ENCODE data around the gene CHAC1.

The CHAC1 gene

GRCh38 chr15:40915679-40916078, 37.6 kb upstream of the CHAC1 start:
- DNase-seq (ENCODE audit: insufficient read length, low spot score) (no peak), FAIRE-seq (no peak)
- no peak for TF ChIP-seq CTCF (IDR thresholded peaks at IDR 0.05; ENCODE audit: insufficient read depth, missing control alignments)

DNA sequence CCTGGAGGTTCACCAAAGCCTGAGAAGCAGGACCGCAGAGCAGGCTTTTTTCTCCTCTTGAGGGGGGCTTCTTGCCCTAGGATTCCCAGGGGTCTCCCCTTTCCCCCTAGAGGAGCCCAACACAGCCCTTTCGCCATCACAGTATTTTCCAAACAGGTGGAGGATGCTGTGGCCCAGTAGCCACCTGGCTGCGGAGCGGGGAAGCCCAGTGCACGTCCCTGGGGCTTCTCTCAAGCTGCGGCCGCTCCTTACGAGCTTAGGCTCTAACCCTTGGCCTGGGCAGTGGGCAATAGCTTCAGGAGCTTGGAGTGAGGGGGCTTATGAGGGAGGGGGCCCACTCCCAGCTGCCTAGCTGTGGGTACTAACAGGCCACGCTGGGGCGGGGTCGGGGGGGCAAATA, 35.7 kb upstream of the CHAC1 start:
- DNase-seq (ENCODE audit: insufficient read length, low spot score): no peak
- TF ChIP-seq CTCF (IDR thresholded peaks at IDR 0.05; ENCODE audit: insufficient read depth, missing control alignments): no peak
- FAIRE-seq: no peak

DNA sequence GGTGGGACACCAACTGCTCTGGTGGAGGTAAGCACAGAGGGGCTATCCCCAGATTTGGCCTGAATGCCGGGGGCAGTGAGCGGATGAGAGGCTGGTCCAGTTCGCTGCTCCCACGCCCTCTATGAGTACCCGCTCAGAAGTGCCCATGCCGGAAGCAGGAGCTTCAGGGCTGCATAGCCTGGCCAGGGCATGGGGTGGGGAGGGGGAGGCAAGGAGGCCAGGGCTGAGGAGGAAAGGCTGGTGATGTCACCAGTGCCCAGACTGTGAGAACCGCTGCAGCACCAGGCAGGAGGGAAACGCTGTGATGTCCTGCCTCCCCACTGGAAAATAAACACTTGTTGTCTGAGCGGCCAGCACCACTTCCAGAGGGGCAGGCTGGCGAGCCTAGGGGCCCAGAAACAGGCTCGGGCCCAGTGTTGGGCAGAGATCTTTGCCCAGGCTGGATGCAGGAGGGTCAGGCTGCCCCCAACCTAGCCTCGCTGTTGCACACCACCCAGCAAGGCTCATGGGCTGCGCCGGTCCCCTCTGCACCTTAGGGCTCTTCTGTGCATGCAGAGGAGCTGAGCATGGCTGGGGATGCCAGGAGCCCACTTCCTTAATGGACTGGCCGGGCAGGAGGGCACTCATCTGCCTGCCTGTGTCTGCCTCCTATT, 35.0 kb upstream of the CHAC1 start:
- TF ChIP-seq CTCF (IDR thresholded peaks at IDR 0.05; ENCODE audit: insufficient read depth, missing control alignments): no peak
- FAIRE-seq (no peak), DNase-seq (ENCODE audit: insufficient read length, low spot score) (no peak)

- TF ChIP-seq CTCF (IDR thresholded peaks at IDR 0.05; ENCODE audit: insufficient read depth, missing control alignments): no peak
- DNase-seq (ENCODE audit: insufficient read length, low spot score): no peak
- no peak for FAIRE-seq
Observed at GRCh38 chr15:40918799-40919392, 34.4 kb upstream of the CHAC1 start.

DNA sequence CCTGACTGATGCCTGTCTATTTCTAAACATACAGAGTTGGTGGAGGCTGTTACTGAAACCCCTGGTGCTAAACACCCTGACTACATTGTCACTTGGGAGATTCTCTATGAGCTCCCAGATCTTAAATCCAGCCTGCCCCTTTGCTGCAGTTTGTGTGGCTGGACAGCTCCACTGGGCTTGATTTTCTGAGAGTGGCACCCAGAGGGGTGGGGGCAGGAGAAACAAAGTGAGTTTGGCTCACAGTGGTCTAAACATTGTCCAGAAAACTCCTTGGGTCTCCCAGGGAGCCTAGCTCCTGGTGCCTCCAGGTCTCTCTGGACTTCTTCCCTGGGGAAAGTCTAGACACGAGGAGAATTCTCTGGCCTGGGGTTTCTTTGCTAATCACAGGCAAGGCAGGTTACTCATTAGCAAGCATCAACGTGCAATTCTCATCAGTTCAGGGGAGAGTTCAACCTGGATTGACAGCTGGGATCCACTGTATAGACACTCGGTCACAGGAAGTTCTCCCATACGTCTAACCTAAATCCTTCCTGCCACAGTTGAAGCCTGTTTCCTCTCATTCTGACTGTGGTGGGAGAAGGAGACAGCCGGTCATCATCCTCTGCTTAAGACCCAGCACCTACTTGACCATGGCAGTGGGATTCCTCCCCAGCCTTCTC, 31.2 kb upstream of the CHAC1 start:
- TF ChIP-seq CTCF (IDR thresholded peaks at IDR 0.05; ENCODE audit: insufficient read depth, missing control alignments): no peak
- FAIRE-seq (no peak), DNase-seq (ENCODE audit: insufficient read length, low spot score) (no peak)

- FAIRE-seq (no peak), DNase-seq (ENCODE audit: insufficient read length, low spot score) (no peak)
- no peak for TF ChIP-seq CTCF (IDR thresholded peaks at IDR 0.05; ENCODE audit: insufficient read depth, missing control alignments)
Observed at GRCh38 chr15:40922608-40923005, 30.7 kb upstream of the CHAC1 start.

DNA sequence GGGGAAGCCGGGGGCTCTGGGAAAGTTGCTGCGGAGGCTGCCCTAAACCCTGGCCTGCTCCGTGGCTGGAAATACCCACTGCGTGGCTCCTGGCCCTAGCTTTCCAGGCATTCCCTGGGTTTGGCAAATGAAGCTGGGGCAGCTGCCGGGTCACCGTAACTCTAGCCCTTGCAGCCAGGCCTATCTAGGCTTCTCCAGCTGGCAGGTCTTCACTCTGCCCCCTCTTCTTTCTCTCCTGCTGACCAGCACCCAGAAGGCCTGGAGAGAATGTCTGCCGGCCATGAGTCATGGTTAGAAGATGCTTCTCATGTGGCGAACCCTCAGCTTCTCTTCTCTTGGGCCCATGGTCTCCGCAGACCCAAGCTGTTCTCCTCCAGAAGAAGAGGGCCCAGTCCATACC, 29.7 kb upstream of the CHAC1 start:
- FAIRE-seq: no peak
- no peak for DNase-seq (ENCODE audit: insufficient read length, low spot score)
- TF ChIP-seq CTCF (IDR thresholded peaks at IDR 0.05; ENCODE audit: insufficient read depth, missing control alignments): no peak

Data from D721Med (cell line).